Liver (tissue), 9 donors: ENCODE data around the gene ARID5B. TPM values are rescaled to one million over a fixed set of nuclear protein-coding genes. Genes with fewer than 3 reads are reported as not detected.
A peak's percentile ranks its signal among the peaks of the same experiment; 100 is the strongest.

ENCODE experiments used
- DNase-seq: peaks from one replicate; pipeline ENCODE4 v3.0.0-alpha.2; 2017; ENCODE audit warnings: low spot score
- H3K27ac ChIP-seq, 2 donors: one replicate each; pipeline ENCODE4 v1.7.0; 2013; ENCODE audit warnings: inconsistent platforms in 2 of 2, low read length in 2 of 2, control low read depth in 1 of 2, low read depth in 1 of 2, mild to moderate bottlenecking in 1 of 2
- H3K27me3 ChIP-seq, 4 donors: one replicate each; pipeline versions ENCODE4 v1.6.1 to v1.7.0; 2013; ENCODE audit warnings: low read length in 3 of 4, inconsistent platforms in 1 of 4, mild to moderate bottlenecking in 1 of 4, moderate library complexity in 1 of 4; ENCODE audit not compliant: control insufficient read depth in 4 of 4, insufficient read depth in 4 of 4
- H3K36me3 ChIP-seq, 4 donors: one replicate each; pipeline versions ENCODE4 v1.6.1 to v1.7.0; 2013; ENCODE audit warnings: low read length in 3 of 4, mild to moderate bottlenecking in 3 of 4, low read depth in 1 of 4, moderate library complexity in 1 of 4; ENCODE audit not compliant: control insufficient read depth in 4 of 4, insufficient read depth in 3 of 4
- H3K4me1 ChIP-seq, 4 donors: one replicate each; pipeline versions ENCODE4 v1.6.1 to v1.7.0; 2013; ENCODE audit warnings: low read length in 3 of 4, mild to moderate bottlenecking in 3 of 4, moderate library complexity in 1 of 4; ENCODE audit not compliant: control insufficient read depth in 4 of 4, insufficient read depth in 4 of 4
- H3K4me3 ChIP-seq, 3 donors: one replicate each; pipeline versions ENCODE4 v1.6.1 to v1.7.0; 2013; ENCODE audit warnings: low read length in 3 of 3, control low read depth in 1 of 3, low read depth in 1 of 3, mild to moderate bottlenecking in 1 of 3
- H3K9ac ChIP-seq, 2 donors: one replicate each; pipeline ENCODE4 v1.7.0; 2013; ENCODE audit warnings: low read length in 2 of 2, mild to moderate bottlenecking in 2 of 2, moderate library complexity in 2 of 2, control low read depth in 1 of 2, low read depth in 1 of 2
- H3K9me3 ChIP-seq, 4 donors: one replicate each; pipeline versions ENCODE4 v1.6.1 to v1.7.0; 2013; ENCODE audit warnings: low read length in 3 of 4; ENCODE audit not compliant: control insufficient read depth in 4 of 4
- EGR1 ChIP-seq, 2 donors: IDR thresholded peaks; 2 replicates each; pipeline ENCODE4 v1.6.1; 2016 to 2018; ENCODE audit warnings: antibody characterized with exemption in 2 of 2, low read depth in 2 of 2
- FOXA1 ChIP-seq: IDR thresholded peaks from 2 replicates; pipeline ENCODE4 v1.6.1; 2016; ENCODE audit warnings: antibody characterized with exemption
- FOXA2 ChIP-seq: IDR thresholded peaks from 2 replicates; pipeline ENCODE4 v1.6.1; 2016; ENCODE audit warnings: antibody characterized with exemption
- GABPA ChIP-seq, 2 donors: IDR thresholded peaks in 1 of 2; conservative IDR thresholded peaks in 1 of 2; 2 replicates each; pipeline ENCODE4 v1.6.1; 2016; ENCODE audit warnings: antibody characterized with exemption in 2 of 2, mild to moderate bottlenecking in 1 of 2, moderate library complexity in 1 of 2
- HNF4A ChIP-seq, 2 donors: conservative IDR thresholded peaks; 2 replicates each; pipeline ENCODE4 v1.6.1; 2016; ENCODE audit warnings: antibody characterized with exemption in 2 of 2, mild to moderate bottlenecking in 2 of 2
- HNF4G ChIP-seq: IDR thresholded peaks from 2 replicates; pipeline ENCODE4 v1.6.1; 2016; ENCODE audit warnings: antibody characterized with exemption
- JUND ChIP-seq, 2 donors: IDR thresholded peaks; 2 replicates each; pipeline ENCODE4 v1.6.1; 2016; ENCODE audit warnings: antibody characterized with exemption in 2 of 2
- NR2F2 ChIP-seq: IDR thresholded peaks from 2 replicates; pipeline ENCODE4 v1.6.1; 2016; ENCODE audit warnings: antibody characterized with exemption
- RAD21 ChIP-seq, 2 donors: IDR thresholded peaks; 2 replicates each; pipeline ENCODE4 v1.6.1; 2016; ENCODE audit warnings: antibody characterized with exemption in 2 of 2, mild to moderate bottlenecking in 2 of 2
- RXRA ChIP-seq, 2 donors: IDR thresholded peaks; 2 replicates each; pipeline ENCODE4 v1.6.1; 2017 to 2018; ENCODE audit warnings: antibody characterized with exemption in 2 of 2, mild to moderate bottlenecking in 1 of 2
- SP1 ChIP-seq: IDR thresholded peaks from 2 replicates; pipeline ENCODE4 v1.6.1; 2018; ENCODE audit warnings: antibody characterized with exemption, mild to moderate bottlenecking
- TAF1 ChIP-seq: conservative IDR thresholded peaks from 2 replicates; pipeline ENCODE4 v1.6.1; 2016; ENCODE audit warnings: antibody characterized with exemption, mild to moderate bottlenecking
- YY1 ChIP-seq: IDR thresholded peaks from 2 replicates; pipeline ENCODE4 v1.6.1; 2016; ENCODE audit warnings: antibody characterized with exemption, mild to moderate bottlenecking
- WGBS: extraction: QIAGEN DNeasy Blood & Tissue Kit; methylation state at CpG from one replicate; pipeline ENCODE4 v1.1.7; 2013; 5-methylcytosine and 5-hydroxymethylcytosine counted together
- polyA plus RNA-seq, 2 donors: library from polyadenylated mRNA; stranded (reverse) in 1 of 2; unstranded in 1 of 2; fragments of 200-250 nt in 1 of 2; fragments of >200 nt in 1 of 2; fragmentation: Nextera tagmentation in 1 of 2; extraction: Ambion mirVana in 1 of 2; gene quantifications; one replicate each; pipeline versions ENCODE4 v1.2.1 to v1.2.3, GENCODE V29; 2013 to 2015
- total RNA-seq, 2 donors: library from RNA; depleted of rRNA; stranded (reverse); fragments of >200 nt; gene quantifications; one replicate each; pipeline ENCODE4 v1.2.3, GENCODE V29; 2014
- TF ChIP-seq, protein P1 (sequence below): IDR thresholded peaks from 2 replicates; pipeline ENCODE4 v1.6.1; 2016; ENCODE audit warnings: antibody characterized with exemption
- TF ChIP-seq, protein P2 (sequence below): fragments of 150-350 bp; IDR thresholded peaks from 2 replicates; pipeline ENCODE4 v1.5.1; 2017; ENCODE audit warnings: improper control_type of control experiment, low read depth, low read length; ENCODE audit not compliant: missing input control
- TF ChIP-seq, protein P3 (sequence below): IDR thresholded peaks from 2 replicates; pipeline ENCODE4 v1.6.1; 2016; ENCODE audit warnings: antibody characterized with exemption
- TF ChIP-seq, protein P4 (sequence below): IDR thresholded peaks from 2 replicates; pipeline ENCODE4 v1.6.1; 2016; ENCODE audit warnings: antibody characterized with exemption, mild to moderate bottlenecking
- TF ChIP-seq, protein P5 (sequence below): IDR thresholded peaks from 2 replicates; pipeline ENCODE4 v1.6.1; 2016; ENCODE audit warnings: antibody characterized with exemption
- donor health status: healthy.
- donor health status: healthy.
- donor health status: healthy.
- donor health status: healthy.
- donor health status: healthy.

The ARID5B gene
- total and polyA plus RNA-seq, 4 donors, result 1.3 to 6.4 (median 5.2) TPM

DNA sequence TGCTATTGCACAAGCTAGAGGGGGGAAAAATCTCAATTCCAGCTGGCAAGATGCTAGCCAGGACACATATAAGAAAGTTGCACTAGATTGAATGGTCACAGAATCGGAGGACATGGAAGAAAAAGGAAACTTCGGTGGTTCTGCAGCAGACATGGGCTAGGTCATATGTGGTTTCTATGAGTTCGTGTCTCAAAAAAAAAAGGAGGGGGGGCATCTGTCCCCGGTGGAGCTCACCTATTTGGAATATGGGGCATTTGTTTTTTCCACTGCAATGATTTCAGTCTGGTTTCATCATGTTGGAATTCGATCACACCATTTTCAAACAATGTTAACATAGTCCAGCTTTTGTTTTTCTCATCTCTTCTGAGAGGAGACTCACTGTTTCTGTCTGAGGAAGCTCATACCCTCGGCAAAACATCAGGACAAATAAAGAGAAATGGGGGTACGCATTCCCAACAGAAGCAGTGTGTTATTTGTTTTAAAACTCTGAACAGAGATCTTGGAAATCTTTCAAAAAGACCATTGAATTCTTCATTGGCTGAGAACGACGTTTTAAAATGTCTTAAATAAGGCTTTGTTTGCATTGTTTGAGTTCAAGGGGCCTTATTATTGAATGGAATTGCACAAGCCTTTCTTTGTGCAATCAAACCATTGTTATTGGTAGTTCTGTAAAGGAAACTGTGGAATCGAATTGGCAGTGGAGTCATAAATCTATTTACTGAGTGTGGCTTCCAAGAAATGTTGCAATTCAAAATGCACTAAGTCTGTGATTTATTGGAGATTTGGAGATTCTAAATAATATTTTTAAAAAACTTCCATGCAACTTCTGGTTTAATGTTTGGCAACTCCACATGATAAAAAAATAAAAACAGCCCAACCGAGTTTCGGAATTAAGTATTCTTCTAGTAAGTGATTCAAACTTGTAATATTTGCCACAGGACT is 194.0 kb downstream of the ARID5B start:
- no peak overlapping the region for H3K4me3 ChIP-seq
- WGBS, result 38% methylated on average over 12 of the region's 12 CpGs
- H3K27ac ChIP-seq, result peak overlapping the region; percentile 0 to 26
- H3K9me3 ChIP-seq, result no peaks in the 10 kb centered on the region
- H3K9ac ChIP-seq, result no peak overlapping the region
- peak in 1 of 2 donors; percentile 19 for TF ChIP-seq EGR1 (IDR thresholded peaks at IDR 0.05; ENCODE audit: low read depth in 2 of 2)
- TF ChIP-seq FOXA2, result peak; percentile 61
- TF ChIP-seq, protein P1, sequence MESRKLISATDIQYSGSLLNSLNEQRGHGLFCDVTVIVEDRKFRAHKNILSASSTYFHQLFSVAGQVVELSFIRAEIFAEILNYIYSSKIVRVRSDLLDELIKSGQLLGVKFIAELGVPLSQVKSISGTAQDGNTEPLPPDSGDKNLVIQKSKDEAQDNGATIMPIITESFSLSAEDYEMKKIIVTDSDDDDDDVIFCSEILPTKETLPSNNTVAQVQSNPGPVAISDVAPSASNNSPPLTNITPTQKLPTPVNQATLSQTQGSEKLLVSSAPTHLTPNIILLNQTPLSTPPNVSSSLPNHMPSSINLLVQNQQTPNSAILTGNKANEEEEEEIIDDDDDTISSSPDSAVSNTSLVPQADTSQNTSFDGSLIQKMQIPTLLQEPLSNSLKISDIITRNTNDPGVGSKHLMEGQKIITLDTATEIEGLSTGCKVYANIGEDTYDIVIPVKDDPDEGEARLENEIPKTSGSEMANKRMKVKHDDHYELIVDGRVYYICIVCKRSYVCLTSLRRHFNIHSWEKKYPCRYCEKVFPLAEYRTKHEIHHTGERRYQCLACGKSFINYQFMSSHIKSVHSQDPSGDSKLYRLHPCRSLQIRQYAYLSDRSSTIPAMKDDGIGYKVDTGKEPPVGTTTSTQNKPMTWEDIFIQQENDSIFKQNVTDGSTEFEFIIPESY, result peak; percentile 44
- peak; percentile 6 for TF ChIP-seq HNF4G
- TF ChIP-seq, protein P2, sequence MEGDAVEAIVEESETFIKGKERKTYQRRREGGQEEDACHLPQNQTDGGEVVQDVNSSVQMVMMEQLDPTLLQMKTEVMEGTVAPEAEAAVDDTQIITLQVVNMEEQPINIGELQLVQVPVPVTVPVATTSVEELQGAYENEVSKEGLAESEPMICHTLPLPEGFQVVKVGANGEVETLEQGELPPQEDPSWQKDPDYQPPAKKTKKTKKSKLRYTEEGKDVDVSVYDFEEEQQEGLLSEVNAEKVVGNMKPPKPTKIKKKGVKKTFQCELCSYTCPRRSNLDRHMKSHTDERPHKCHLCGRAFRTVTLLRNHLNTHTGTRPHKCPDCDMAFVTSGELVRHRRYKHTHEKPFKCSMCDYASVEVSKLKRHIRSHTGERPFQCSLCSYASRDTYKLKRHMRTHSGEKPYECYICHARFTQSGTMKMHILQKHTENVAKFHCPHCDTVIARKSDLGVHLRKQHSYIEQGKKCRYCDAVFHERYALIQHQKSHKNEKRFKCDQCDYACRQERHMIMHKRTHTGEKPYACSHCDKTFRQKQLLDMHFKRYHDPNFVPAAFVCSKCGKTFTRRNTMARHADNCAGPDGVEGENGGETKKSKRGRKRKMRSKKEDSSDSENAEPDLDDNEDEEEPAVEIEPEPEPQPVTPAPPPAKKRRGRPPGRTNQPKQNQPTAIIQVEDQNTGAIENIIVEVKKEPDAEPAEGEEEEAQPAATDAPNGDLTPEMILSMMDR, result no peak
- TF ChIP-seq, protein P3, sequence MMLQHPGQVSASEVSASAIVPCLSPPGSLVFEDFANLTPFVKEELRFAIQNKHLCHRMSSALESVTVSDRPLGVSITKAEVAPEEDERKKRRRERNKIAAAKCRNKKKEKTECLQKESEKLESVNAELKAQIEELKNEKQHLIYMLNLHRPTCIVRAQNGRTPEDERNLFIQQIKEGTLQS, result peak; percentile 22
- TF ChIP-seq SP1, result peak; percentile 54
- peak; percentile 12 to 22 for TF ChIP-seq RAD21 (IDR thresholded peaks at IDR 0.05)
- no peak for TF ChIP-seq FOXA1
- TF ChIP-seq, protein P4, sequence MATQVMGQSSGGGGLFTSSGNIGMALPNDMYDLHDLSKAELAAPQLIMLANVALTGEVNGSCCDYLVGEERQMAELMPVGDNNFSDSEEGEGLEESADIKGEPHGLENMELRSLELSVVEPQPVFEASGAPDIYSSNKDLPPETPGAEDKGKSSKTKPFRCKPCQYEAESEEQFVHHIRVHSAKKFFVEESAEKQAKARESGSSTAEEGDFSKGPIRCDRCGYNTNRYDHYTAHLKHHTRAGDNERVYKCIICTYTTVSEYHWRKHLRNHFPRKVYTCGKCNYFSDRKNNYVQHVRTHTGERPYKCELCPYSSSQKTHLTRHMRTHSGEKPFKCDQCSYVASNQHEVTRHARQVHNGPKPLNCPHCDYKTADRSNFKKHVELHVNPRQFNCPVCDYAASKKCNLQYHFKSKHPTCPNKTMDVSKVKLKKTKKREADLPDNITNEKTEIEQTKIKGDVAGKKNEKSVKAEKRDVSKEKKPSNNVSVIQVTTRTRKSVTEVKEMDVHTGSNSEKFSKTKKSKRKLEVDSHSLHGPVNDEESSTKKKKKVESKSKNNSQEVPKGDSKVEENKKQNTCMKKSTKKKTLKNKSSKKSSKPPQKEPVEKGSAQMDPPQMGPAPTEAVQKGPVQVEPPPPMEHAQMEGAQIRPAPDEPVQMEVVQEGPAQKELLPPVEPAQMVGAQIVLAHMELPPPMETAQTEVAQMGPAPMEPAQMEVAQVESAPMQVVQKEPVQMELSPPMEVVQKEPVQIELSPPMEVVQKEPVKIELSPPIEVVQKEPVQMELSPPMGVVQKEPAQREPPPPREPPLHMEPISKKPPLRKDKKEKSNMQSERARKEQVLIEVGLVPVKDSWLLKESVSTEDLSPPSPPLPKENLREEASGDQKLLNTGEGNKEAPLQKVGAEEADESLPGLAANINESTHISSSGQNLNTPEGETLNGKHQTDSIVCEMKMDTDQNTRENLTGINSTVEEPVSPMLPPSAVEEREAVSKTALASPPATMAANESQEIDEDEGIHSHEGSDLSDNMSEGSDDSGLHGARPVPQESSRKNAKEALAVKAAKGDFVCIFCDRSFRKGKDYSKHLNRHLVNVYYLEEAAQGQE, result peak; percentile 18
- TF ChIP-seq, protein P5, sequence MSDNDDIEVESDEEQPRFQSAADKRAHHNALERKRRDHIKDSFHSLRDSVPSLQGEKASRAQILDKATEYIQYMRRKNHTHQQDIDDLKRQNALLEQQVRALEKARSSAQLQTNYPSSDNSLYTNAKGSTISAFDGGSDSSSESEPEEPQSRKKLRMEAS, result peak; percentile 26
- peak in 1 of 2 donors; percentile 13 for TF ChIP-seq GABPA (IDR thresholded peaks at IDR 0.05 in 1 of 2, conservative IDR thresholded peaks at IDR 0.05 in 1 of 2)
- TF ChIP-seq HNF4A (conservative IDR thresholded peaks at IDR 0.05), result peak; percentile 68 to 70
- no peak for TF ChIP-seq NR2F2
- no peak for TF ChIP-seq TAF1
- peak; percentile 63 to 73 for TF ChIP-seq JUND (IDR thresholded peaks at IDR 0.05)
- TF ChIP-seq RXRA (IDR thresholded peaks at IDR 0.05), result peak; percentile 39 to 48
- peak; percentile 18 for TF ChIP-seq YY1
- H3K4me1 ChIP-seq, result peaks cover 0 to 15% (median 2%) of the 10 kb centered on the region in 4 donors
- no peaks in the 10 kb centered on the region for H3K27me3 ChIP-seq
- peaks cover 7 to 23% (median 13%) of the 10 kb centered on the region in 4 donors for H3K36me3 ChIP-seq
- DNase-seq, result no peak
